Astrocyte of the cerebellum (primary cell): ENCODE results near the gene SLC35G4.
"Not testable (repeated sequence)": the region's sequence is repeated elsewhere in the genome, so short reads cannot be mapped to it uniquely, and the experiment has no call there.

Experiments
- DNase-seq: peaks from one replicate; pipeline ENCODE4 v3.0.0-alpha.2; 2011; ENCODE audit warnings: low read depth
- H3K4me3 ChIP-seq: 2 replicates; pipeline ENCODE4 v1.5.1; 2011; ENCODE audit warnings: mild to moderate bottlenecking, low read depth, low read length, moderate library complexity
- CTCF ChIP-seq: IDR thresholded peaks from 2 replicates; pipeline ENCODE4 v1.5.1; 2012; ENCODE audit warnings: low read length, low read depth, moderate library complexity, mild to moderate bottlenecking; ENCODE audit errors: missing control alignments
- in situ Hi-C: cut with HindIII; loops from 2 replicates; pipeline ENCODE4 v1.10.0; 2017; ENCODE audit warnings: low sequenced_read_pairs

The SLC35G4 gene

DNA sequence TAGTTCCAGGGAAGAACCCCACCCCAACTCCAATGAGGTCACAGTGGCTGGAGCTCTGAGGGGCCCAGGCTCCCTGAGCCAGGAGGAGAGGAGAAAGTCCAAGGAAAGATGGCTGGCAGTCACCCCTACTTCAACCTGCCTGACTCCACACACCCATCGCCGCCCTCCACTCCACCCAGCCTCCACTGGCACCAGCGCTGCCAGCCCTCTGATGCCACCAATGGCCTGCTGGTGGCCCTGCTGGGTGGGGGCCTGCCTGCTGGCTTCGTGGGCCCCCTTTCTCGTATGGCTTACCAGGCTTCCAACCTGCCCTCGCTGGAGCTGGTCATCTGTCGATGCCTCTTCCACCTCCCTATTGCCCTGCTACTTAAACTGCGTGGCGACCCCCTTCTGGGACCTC lies at the start of gene SLC35G4:
Gene SLC35G4 (plus strand): TSS at position 109 of the 400 bp plus-strand sequence. CDS start 0 bp downstream, at position 109.
- H3K4me3 ChIP-seq, DNase-seq, in situ Hi-C loops: not testable (repeated sequence)

GRCh38 chr18:11561293-11561692 lies 48.1 kb upstream of the SLC35G4 start:
- no peak for TF ChIP-seq CTCF
- in situ Hi-C loops: no loop called here
- no peak for DNase-seq
- H3K4me3 ChIP-seq: no peak overlapping the region

GRCh38 chr18:11565716-11566115 lies 43.7 kb upstream of the SLC35G4 start:
- TF ChIP-seq CTCF: no peak
- no peak for DNase-seq
- in situ Hi-C loops: no loop called here
- H3K4me3 ChIP-seq: no peak overlapping the region

- in situ Hi-C loops: no loop called here
- no peak for TF ChIP-seq CTCF
- DNase-seq: no peak
- H3K4me3 ChIP-seq: no peak overlapping the region
Observed at GRCh38 chr18:11566236-11566965, 43.0 kb upstream of the SLC35G4 start.

DNA sequence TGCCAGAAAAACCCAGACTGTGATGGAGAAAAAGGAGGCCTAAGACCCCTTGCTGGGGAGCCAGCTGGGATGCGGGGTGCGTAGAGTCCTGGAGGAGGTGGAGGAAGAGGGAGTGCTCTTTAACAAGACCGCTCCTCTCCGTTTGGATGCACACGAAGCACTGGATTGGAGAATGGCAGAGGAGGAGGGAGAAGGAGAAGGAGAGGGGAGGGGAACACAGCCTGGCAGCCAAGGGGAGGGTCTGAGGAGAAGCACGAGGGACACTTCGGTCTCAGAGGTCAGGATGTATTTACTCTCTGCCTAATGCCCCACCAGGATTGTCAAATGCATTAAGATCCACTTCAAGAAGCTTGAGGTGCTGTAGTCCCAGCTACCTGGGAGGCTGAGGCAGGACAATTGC lies 42.0 kb upstream of the SLC35G4 start:
- in situ Hi-C loops: no loop called here
- TF ChIP-seq CTCF: no peak
- no peak for DNase-seq
- no peak overlapping the region for H3K4me3 ChIP-seq

DNA sequence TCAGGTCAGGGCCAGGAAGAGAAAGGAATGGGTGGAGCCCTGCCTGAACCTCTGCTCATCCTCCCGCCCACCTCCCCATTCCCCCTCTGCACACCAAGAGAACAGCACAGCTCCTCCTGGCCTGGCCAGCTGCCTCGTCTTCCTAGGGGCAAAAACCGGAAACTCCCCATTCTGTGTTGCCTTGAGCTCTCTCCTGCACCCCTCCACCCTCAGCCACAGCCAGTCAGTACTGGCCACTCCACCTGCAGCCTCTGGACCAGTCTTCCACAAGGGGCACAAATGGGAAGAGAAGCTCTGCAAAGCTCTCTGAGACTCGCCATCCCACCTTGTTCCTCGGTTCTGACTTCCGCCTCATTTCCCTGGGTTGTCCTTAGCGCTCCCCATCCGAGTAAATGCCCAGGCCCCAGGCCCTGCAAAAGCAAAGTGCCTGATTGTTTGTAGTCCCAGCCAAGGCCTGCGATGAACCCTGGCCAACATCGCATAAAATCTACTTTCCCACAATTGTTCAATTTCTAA lies 39.3 kb upstream of the SLC35G4 start:
- TF ChIP-seq CTCF: no peak
- in situ Hi-C loops: no loop called here
- DNase-seq: no peak
- H3K4me3 ChIP-seq: no peak overlapping the region

DNA sequence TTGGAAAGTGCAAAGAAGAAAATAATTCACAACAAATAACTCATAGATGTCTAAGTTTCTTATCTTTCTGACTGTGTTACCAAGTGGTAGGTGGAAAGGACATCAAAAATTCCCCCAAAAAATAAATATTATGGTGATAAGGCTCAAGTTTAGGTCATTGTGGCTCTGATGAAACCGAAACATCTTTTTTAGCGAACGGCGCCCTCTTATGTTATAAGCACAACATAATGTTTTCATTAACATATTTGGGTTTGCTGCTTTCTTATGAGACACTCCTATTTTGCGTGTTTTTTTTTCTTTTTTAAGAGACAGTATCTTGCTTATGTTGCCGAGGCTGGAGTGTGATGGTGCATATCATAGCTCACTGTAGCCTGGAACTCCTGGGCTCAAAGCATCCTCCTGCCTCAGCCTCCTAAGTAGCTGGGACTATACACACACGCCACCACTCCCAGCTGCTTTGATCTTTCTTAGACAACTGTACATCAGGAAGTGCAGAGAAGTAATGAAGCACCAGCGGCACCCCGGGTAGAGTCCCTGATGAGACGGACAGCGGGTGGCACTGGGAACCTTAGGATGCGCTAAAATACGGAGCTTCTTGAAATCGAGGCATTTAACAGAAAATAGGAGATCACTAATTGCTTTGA lies 38.5 kb upstream of the SLC35G4 start:
- peak; percentile 8 for DNase-seq
- in situ Hi-C loops: no loop called here
- peak; percentile 41 for TF ChIP-seq CTCF
- H3K4me3 ChIP-seq: no peak overlapping the region
